ENCODE measurements around the gene IQCM. TPM values are rescaled to one million over a fixed set of nuclear protein-coding genes. Genes with fewer than 3 reads are reported as not detected.

Gene IQCM, protein sequence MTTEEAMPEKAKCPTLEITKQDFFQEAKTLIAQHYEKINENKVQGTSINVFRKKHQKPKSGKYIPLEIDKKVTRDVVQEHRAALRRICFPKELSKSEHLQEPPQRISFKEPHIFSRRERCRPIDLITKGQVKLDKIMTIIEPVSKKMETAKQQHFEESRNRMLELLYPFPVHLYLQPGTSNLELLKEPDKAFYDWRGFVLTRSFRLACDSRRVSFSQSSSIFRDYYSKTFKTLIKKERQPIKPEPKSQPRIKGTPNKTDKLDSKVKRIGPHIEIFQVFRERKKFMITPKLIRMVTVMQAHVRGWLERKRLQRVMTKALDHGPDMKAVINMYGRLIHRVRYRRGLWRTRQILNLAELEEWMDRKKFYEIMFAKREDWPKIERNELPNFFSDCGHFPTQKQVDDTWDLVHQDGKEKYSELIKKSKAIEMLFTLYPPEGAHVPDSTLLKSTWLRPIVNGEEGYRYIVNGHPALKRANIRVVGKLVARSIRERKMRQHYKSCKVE
- not detected in 5 replicates for total RNA-seq (2022; extraction: Qiagen RNA extraction; ENCODE audit: low read depth)

DNA sequence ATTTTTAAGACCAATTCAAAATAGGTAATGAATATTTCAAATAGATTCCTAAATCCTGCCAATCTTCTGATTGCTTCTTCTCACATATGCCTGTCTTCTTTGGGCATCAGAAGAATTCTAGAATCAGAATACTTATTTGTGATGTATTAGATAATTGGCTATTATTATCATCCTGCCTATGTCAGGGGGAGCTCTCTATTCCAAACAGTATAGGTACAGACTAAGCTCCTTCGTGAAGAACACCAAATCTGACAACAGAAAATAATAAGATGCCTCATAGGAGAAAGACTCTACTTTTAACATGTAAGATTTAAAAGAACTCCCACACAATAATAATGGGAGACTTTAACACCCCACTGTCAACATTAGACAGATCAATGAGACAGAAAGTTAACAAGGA lies at the start of gene IQCM:
IQCM (minus strand) TSS at position 101 of the 400 bp plus-strand sequence. CDS start 73,152 bp downstream, outside the sequence.

Measured in A549 treated with ZK216348 at 1 μM for 4 hours (cell line).